ENCODE results near the gene TENM3. TPM values are rescaled to one million over a fixed set of nuclear protein-coding genes. Genes with fewer than 3 reads are reported as not detected.
"Not testable (repeated sequence)": the region's sequence is repeated elsewhere in the genome, so short reads cannot be mapped to it uniquely, and the experiment has no call there.

TENM3 gene
- total RNA-seq, 4 donors from 2014 or later = 5.9 to 61.5 (median 24.6) TPM

DNA sequence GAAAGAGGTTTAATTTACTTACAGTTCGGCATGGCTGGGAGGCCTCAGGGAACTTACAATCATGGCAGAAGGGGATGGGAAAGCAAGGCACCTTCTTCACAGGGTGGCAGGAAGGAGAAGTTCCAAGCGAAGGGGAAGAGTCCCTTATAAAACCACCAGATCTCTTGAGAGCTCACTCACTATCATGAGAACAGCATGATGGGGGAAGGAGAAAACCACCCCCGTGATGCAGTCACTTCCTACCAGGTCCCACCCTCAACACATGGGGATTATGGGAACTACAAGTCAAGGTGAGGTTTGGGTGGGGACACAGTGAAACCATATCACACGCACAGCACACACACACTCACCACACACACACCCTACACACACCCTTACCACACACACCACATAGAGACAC, 569.7 kb downstream of the TENM3 start:
- no peaks in the 10 kb centered on the region for H3K27me3 ChIP-seq
- H3K9me3 ChIP-seq = no peaks in the 10 kb centered on the region
- no peaks in the 10 kb centered on the region for H3K36me3 ChIP-seq
- TF ChIP-seq POLR2A (IDR thresholded peaks at IDR 0.05) = no peak
- TF ChIP-seq, protein P1, sequence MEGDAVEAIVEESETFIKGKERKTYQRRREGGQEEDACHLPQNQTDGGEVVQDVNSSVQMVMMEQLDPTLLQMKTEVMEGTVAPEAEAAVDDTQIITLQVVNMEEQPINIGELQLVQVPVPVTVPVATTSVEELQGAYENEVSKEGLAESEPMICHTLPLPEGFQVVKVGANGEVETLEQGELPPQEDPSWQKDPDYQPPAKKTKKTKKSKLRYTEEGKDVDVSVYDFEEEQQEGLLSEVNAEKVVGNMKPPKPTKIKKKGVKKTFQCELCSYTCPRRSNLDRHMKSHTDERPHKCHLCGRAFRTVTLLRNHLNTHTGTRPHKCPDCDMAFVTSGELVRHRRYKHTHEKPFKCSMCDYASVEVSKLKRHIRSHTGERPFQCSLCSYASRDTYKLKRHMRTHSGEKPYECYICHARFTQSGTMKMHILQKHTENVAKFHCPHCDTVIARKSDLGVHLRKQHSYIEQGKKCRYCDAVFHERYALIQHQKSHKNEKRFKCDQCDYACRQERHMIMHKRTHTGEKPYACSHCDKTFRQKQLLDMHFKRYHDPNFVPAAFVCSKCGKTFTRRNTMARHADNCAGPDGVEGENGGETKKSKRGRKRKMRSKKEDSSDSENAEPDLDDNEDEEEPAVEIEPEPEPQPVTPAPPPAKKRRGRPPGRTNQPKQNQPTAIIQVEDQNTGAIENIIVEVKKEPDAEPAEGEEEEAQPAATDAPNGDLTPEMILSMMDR (IDR thresholded peaks at IDR 0.05) = no peak
- DNase-seq = no peak
- intact Hi-C loops (cut with DNase I; ENCODE audit: low total_unique reads) = no loop called here
- H3K27ac ChIP-seq = no peak overlapping the region
- no peak overlapping the region for H3K4me3 ChIP-seq
- no peaks in the 10 kb centered on the region for H3K4me1 ChIP-seq

DNA sequence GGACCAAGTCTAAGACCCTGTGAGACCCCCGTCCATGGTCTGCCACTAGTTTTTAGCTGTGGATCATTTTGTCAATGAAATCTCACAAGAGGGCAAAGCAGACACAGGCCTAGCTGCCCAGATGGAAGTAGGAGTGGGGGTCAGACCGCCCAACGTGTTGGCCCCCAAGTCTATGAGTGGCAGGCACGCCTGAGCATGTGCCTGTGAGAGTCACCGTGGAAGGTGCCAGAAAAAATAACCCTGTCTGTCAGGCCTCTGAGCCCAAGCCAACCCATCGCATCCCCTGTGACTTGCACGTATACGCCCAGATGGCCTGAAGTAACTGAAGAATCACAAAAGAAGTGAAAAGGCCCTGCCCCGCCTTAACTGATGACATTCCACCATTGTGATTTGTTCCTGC, 570.9 kb downstream of the TENM3 start:
- H3K36me3 ChIP-seq; H3K4me1 ChIP-seq; DNase-seq; H3K9me3 ChIP-seq; H3K27ac ChIP-seq; intact Hi-C loops (cut with DNase I; ENCODE audit: low total_unique reads); H3K4me3 ChIP-seq; H3K27me3 ChIP-seq: not testable (repeated sequence)

DNA sequence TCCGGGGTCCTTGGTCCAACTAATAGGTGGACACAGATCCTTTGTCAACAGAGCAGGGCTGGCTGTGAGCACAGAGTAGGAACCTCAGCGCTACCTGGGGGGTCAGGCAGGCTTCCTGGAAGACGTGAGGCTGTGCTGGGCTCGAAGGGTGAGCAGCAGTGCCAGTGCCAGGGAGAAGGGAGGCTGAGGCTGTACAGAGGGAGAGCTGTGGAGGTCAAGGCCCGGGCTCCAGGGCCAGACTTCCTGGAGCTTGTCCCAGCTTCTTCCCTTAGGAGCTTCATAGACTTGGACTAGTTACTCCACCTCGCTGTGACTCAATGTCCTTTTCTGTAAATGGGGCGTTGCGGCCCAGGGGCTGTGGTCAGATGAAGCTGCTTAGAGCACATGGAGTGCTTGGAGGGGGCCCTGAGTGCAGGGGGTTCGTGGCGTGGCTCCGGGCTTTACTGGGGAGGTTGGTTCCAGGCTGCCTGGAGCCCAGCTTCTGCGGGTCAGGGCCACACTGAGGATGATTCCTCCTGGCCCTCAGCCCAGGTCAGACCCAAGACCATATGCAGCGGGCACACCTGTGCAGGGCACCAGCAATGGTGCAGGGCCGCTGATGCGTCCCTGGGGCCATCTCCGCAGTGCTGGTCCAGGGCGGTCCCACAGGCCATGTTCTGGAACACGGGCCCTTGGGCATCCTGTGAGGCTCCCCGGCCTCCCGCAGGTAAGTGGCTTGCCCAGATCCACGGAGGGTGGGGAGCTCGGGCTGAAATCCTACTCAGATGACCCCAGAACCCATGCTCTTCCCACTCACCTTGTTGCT, 575.9 kb downstream of the TENM3 start:
- Histone ChIP-seq H3K9me3 (no peaks in the 10 kb centered on the region), H3K4me3 (no peak overlapping the region), H3K4me1 (no peaks in the 10 kb centered on the region), H3K36me3 (no peaks in the 10 kb centered on the region), H3K27ac (no peak overlapping the region), H3K27me3 (no peaks in the 10 kb centered on the region)
- TF ChIP-seq, protein P1 (IDR thresholded peaks at IDR 0.05) = no peak
- TF ChIP-seq POLR2A (IDR thresholded peaks at IDR 0.05) = no peak
- DNase-seq = no peak
- intact Hi-C loops (cut with DNase I; ENCODE audit: low total_unique reads) = no loop called here

DNA sequence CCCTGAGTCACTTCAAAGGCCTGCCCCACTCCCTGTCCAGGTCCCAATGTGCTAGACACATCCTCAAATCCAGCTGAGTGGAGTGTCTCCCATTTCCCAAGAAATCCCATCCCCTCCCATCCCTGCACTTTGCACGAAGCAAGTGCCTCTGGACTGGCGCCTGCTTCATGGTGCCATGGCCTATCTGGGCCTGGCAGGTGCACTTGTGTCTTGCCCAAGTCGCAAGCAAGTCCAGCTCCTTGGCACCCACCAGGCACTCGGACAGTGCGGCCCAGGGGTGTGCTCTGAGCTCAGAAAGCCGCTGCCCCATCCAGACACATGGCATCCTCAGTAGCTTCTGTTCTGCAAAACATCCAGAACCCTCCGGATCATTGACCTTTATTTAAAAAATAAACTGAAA, 576.5 kb downstream of the TENM3 start:
- no peaks in the 10 kb centered on the region for H3K36me3 ChIP-seq
- TF ChIP-seq, protein P1 (IDR thresholded peaks at IDR 0.05) = no peak
- TF ChIP-seq POLR2A (IDR thresholded peaks at IDR 0.05) = no peak
- no peaks in the 10 kb centered on the region for H3K27me3 ChIP-seq
- DNase-seq = no peak
- H3K9me3 ChIP-seq = no peaks in the 10 kb centered on the region
- intact Hi-C loops (cut with DNase I; ENCODE audit: low total_unique reads) = no loop called here
- no peak overlapping the region for H3K4me3 ChIP-seq
- H3K27ac ChIP-seq = no peak overlapping the region
- no peaks in the 10 kb centered on the region for H3K4me1 ChIP-seq

DNA sequence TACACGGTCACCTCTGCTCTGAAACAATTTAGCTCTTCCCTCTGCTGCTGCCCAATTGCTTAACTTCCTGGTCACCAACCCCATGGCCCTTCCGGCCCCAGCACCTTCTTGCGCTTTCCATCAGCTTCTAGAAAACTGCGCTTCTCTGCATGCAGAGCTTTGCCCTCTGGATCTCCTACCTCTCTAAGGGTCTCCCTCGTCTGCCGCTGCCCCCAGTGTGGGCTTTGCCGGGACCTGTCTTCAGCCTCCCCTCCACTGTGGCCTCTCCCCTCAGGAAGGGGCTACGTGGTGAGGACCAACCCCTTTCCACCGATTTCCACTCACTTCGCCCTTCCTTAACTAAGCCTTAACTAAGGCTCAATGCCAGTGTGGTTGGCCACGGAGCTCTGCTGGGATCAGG, 579.4 kb downstream of the TENM3 start:
- DNase-seq = no peak
- no peak overlapping the region for H3K27ac ChIP-seq
- H3K27me3 ChIP-seq = no peaks in the 10 kb centered on the region
- H3K36me3 ChIP-seq = no peaks in the 10 kb centered on the region
- intact Hi-C loops (cut with DNase I; ENCODE audit: low total_unique reads) = no loop called here
- no peaks in the 10 kb centered on the region for H3K4me1 ChIP-seq
- no peaks in the 10 kb centered on the region for H3K9me3 ChIP-seq
- no peak overlapping the region for H3K4me3 ChIP-seq
- no peak for TF ChIP-seq POLR2A (IDR thresholded peaks at IDR 0.05)
- TF ChIP-seq, protein P1 (IDR thresholded peaks at IDR 0.05) = no peak

Data from uterus (tissue), 4 donors.